Measurements from ENCODE around the gene FYB2. TPM values are rescaled to one million over a fixed set of nuclear protein-coding genes. Genes with fewer than 3 reads are reported as not detected.

Gene FYB2, protein sequence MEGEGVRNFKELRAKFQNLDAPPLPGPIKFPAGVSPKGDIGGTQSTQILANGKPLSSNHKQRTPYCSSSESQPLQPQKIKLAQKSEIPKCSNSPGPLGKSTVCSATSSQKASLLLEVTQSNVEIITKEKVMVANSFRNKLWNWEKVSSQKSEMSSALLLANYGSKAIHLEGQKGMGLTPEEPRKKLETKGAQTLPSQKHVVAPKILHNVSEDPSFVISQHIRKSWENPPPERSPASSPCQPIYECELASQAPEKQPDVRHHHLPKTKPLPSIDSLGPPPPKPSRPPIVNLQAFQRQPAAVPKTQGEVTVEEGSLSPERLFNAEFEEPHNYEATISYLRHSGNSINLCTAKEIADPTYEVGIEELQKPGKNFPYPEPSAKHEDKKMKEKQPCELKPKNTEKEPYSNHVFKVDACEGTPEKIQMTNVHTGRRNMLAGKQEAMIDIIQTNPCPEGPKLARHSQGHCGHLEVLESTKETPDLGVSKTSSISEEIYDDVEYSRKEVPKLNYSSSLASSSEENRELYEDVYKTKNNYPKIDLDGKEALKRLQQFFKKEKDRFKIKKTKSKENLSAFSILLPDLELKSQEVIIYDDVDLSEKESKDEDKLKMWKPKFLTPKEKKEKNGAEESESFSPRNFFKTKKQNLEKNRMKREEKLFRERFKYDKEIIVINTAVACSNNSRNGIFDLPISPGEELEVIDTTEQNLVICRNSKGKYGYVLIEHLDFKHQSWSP
- not detected in 2 replicates for total RNA-seq (2022)
- percentile 2 among the genes with signal in this experiment for Bru-seq, nascent RNA
- BruChase-seq, experiment 1, labeled RNA remaining after a 6-hour chase = percentile 1 among the genes with signal in this experiment
- BruChase-seq, experiment 2, labeled RNA remaining after a 2-hour chase = percentile 1 among the genes with signal in this experiment
- long read RNA-seq = 0 reads

DNA sequence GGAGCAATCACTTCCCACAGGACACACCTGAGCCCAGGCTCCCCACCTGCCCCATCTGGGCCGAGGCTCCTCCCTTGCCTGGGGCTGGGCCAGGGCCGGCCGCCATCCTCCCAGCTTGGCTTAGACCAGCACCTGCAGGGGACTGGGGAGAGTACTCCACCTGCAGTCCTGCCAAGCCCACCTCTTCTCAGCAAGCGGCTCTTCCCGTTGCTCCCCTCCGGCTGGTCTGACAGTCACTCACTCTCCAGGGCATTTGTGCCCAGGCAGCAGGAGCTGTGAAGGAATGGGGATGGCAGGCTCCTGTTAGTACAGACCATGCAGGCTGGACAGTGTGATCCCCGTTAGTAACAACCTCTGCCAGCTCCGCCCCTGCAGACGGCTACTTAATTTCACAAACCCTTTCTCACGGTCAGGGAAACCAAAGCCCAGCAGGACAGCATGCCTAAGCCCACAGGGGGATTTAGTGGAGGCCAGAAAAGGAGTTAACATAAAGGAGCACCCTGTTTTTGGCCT lies at the start of gene FYB2:
FYB2 (minus strand) TSS at position 18 of the 513 bp plus-strand sequence. CDS start 114 bp downstream, outside the sequence.
- DNase-seq (ENCODE audit: unreplicated experiment) = no peak
- H3K27ac Mint-ChIP-seq (ENCODE audit: low read depth, unreplicated experiment) = no peak within 1 kb of the TSS
- CTCF ChIA-PET = interaction anchor here (0.6 to 4.8 kb wide), 18 partner anchors 9 to 1541 kb away, joined by 3 to 39 read pairs (median 4); no protein-coding TSS in a partner anchor
- peaks cover 8% of the 10 kb centered on the region for H3K4me1 Mint-ChIP-seq (ENCODE audit: insufficient read depth, unreplicated experiment)
- BruUV-seq (replicated peaks) = no TSS peak
- no peak for TF ChIP-seq CTCF (IDR thresholded peaks at IDR 0.05; ENCODE audit: unreplicated experiment)
- no peaks in the 10 kb centered on the region for H3K9me3 Mint-ChIP-seq (ENCODE audit: unreplicated experiment)
- H3K4me3 Mint-ChIP-seq (ENCODE audit: unreplicated experiment) = no peak within 1 kb of the TSS
- peaks cover 11% of the 10 kb centered on the region for H3K27me3 Mint-ChIP-seq (ENCODE audit: insufficient read depth, unreplicated experiment)
- no peaks in the 10 kb centered on the region for H3K36me3 Mint-ChIP-seq (ENCODE audit: insufficient read depth, unreplicated experiment)
- POLR2A ChIA-PET = no interaction called here
- intact Hi-C loops (cut with micrococcal nuclease) = no loop called here

DNA sequence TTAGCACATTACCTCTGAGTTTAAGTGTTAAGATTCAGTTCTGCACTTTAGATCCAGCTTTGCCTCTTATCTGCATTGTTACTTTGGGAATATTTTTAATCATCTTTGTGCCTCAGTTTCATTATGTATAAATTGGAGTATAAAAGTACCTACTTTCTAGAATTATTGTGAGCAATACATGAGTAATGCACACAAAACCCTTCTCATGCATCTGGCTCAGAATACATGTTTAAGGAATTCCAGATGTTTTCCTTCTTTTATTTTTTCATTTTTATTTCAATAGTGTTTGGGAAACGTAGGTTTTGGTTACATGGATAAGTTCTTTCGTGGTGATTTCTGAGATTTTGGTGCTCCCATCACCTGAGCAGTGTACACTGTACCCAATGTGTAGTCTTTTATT lies 49.6 kb upstream of the FYB2 start:
- no peaks in the 10 kb centered on the region for H3K36me3 Mint-ChIP-seq (ENCODE audit: insufficient read depth, unreplicated experiment)
- POLR2A ChIA-PET = no interaction called here
- TF ChIP-seq CTCF (IDR thresholded peaks at IDR 0.05; ENCODE audit: unreplicated experiment) = no peak
- CTCF ChIA-PET = no interaction called here
- H3K27me3 Mint-ChIP-seq (ENCODE audit: insufficient read depth, unreplicated experiment) = no peaks in the 10 kb centered on the region
- peaks cover 8% of the 10 kb centered on the region for H3K9me3 Mint-ChIP-seq (ENCODE audit: unreplicated experiment)
- H3K4me3 Mint-ChIP-seq (ENCODE audit: unreplicated experiment) = no peak overlapping the region
- intact Hi-C loops (cut with micrococcal nuclease) = no loop called here
- no peak for DNase-seq (ENCODE audit: unreplicated experiment)
- no TSS peak for BruUV-seq (replicated peaks)
- H3K27ac Mint-ChIP-seq (ENCODE audit: low read depth, unreplicated experiment) = no peak overlapping the region
- H3K4me1 Mint-ChIP-seq (ENCODE audit: insufficient read depth, unreplicated experiment) = no peaks in the 10 kb centered on the region

- no peaks in the 10 kb centered on the region for H3K36me3 Mint-ChIP-seq (ENCODE audit: insufficient read depth, unreplicated experiment)
- H3K4me1 Mint-ChIP-seq (ENCODE audit: insufficient read depth, unreplicated experiment) = no peaks in the 10 kb centered on the region
- H3K9me3 Mint-ChIP-seq (ENCODE audit: unreplicated experiment) = peaks cover 8% of the 10 kb centered on the region
- DNase-seq (ENCODE audit: unreplicated experiment) = no peak
- intact Hi-C loops (cut with micrococcal nuclease) = no loop called here
- no peak for TF ChIP-seq CTCF (IDR thresholded peaks at IDR 0.05; ENCODE audit: unreplicated experiment)
- no peak overlapping the region for H3K4me3 Mint-ChIP-seq (ENCODE audit: unreplicated experiment)
- no peaks in the 10 kb centered on the region for H3K27me3 Mint-ChIP-seq (ENCODE audit: insufficient read depth, unreplicated experiment)
- H3K27ac Mint-ChIP-seq (ENCODE audit: low read depth, unreplicated experiment) = no peak overlapping the region
- ChIA-PET CTCF (interaction anchor here (0.9 kb wide), 1 partner anchor 1296 kb away, joined by 3 read pairs; no protein-coding TSS in a partner anchor), POLR2A (no interaction called here)
- BruUV-seq (replicated peaks) = no TSS peak
Observed at GRCh38 chr1:56867491-56867890, 48.3 kb upstream of the FYB2 start.

DNA sequence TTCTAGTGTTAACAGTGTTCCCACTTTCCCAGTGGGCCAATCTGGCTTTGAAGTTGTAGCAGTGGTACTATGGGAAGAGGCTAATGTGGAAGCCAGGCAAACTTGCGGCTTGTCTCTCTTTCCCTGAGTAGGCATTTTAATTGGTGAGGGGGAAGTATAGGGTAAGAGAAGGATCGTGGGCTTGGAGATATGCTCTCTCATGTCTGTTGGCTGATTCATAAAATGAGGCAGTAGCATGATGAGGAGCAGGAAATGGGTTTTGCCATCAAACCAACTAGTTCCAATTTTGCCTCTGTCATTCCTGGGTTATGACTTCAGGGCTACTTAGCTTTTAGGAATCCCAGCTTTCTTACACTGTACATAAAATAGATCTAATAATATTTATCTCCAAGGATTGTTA lies 47.5 kb upstream of the FYB2 start:
- intact Hi-C loops (cut with micrococcal nuclease) = no loop called here
- Mint-ChIP-seq H3K9me3 (ENCODE audit: unreplicated experiment) (peaks cover 8% of the 10 kb centered on the region), H3K36me3 (ENCODE audit: insufficient read depth, unreplicated experiment) (no peaks in the 10 kb centered on the region), H3K27ac (ENCODE audit: low read depth, unreplicated experiment) (no peak overlapping the region), H3K4me1 (ENCODE audit: insufficient read depth, unreplicated experiment) (no peaks in the 10 kb centered on the region), H3K4me3 (ENCODE audit: unreplicated experiment) (no peak overlapping the region), H3K27me3 (ENCODE audit: insufficient read depth, unreplicated experiment) (no peaks in the 10 kb centered on the region)
- TF ChIP-seq CTCF (IDR thresholded peaks at IDR 0.05; ENCODE audit: unreplicated experiment) = no peak
- no peak for DNase-seq (ENCODE audit: unreplicated experiment)
- POLR2A ChIA-PET = interaction anchor here (0.6 kb wide), 1 partner anchor 524 kb away, joined by 3 read pairs; no protein-coding TSS in a partner anchor
- CTCF ChIA-PET = interaction anchor here (0.9 kb wide), 1 partner anchor 1297 kb away, joined by 3 read pairs; no protein-coding TSS in a partner anchor
- BruUV-seq (replicated peaks) = no TSS peak

Measured in MCF 10A (cell line).